GM23248 (cell line): ENCODE results near the gene MGAT5. TPM values are rescaled to one million over a fixed set of nuclear protein-coding genes. Genes with fewer than 3 reads are reported as not detected.

Source experiments
- DNase-seq: peaks from one replicate; pipeline ENCODE4 v3.0.0-alpha.2; 2015
- H2AFZ ChIP-seq: fragments of 200-600 bp; sonication (generic); 2 replicates; pipeline ENCODE4 v1.6.1; 2016; ENCODE audit warnings: antibody characterized with exemption
- H3F3A ChIP-seq: fragments of 200-600 bp; sonication (generic); 2 replicates; pipeline ENCODE4 v1.6.1; 2016; ENCODE audit warnings: mild to moderate bottlenecking, antibody characterized with exemption, mixed run types; ENCODE audit not compliant: insufficient read depth
- H3K27ac ChIP-seq: fragments of 200-600 bp; sonication (generic); 2 replicates; pipeline ENCODE4 v1.5.1; 2016; ENCODE audit warnings: mild to moderate bottlenecking
- H3K27me3 ChIP-seq: fragments of 200-600 bp; sonication (generic); replicated peaks from 2 replicates; pipeline ENCODE4 v1.6.1; 2016; ENCODE audit warnings: mild to moderate bottlenecking; ENCODE audit not compliant: insufficient read depth
- H3K36me3 ChIP-seq: fragments of 200-600 bp; sonication (generic); 2 replicates; pipeline ENCODE4 v1.6.1; 2016; ENCODE audit warnings: low read depth, mild to moderate bottlenecking
- H3K4me1 ChIP-seq: fragments of 200-600 bp; sonication (generic); 2 replicates; pipeline ENCODE4 v1.6.1; 2016; ENCODE audit warnings: mild to moderate bottlenecking; ENCODE audit not compliant: insufficient read depth
- H3K4me2 ChIP-seq: fragments of 200-600 bp; sonication (generic); one replicate; pipeline ENCODE4 v1.6.1; 2016; ENCODE audit warnings: mild to moderate bottlenecking; ENCODE audit not compliant: unreplicated experiment
- H3K4me3 ChIP-seq: fragments of 200-600 bp; sonication (generic); 2 replicates; pipeline ENCODE4 v1.5.1; 2016; ENCODE audit warnings: mild to moderate bottlenecking
- H3K79me2 ChIP-seq: fragments of 200-600 bp; sonication (generic); 2 replicates; pipeline ENCODE4 v1.6.1; 2016; ENCODE audit warnings: mild to moderate bottlenecking; ENCODE audit not compliant: insufficient read depth
- H3K9ac ChIP-seq: fragments of 200-600 bp; sonication (generic); 2 replicates; pipeline ENCODE4 v1.6.1; 2016; ENCODE audit warnings: mild to moderate bottlenecking
- H3K9me2 ChIP-seq: fragments of 200-600 bp; sonication (generic); 2 replicates; pipeline ENCODE4 v1.6.1; 2016; ENCODE audit warnings: mixed run types, mild to moderate bottlenecking, moderate library complexity; ENCODE audit not compliant: insufficient read depth
- H3K9me3 ChIP-seq: fragments of 200-600 bp; sonication (generic); one replicate; pipeline ENCODE4 v1.6.1; 2017; ENCODE audit warnings: low read depth
- H4K20me1 ChIP-seq: fragments of 200-600 bp; sonication (generic); 2 replicates; pipeline ENCODE4 v1.6.0; 2016; ENCODE audit not compliant: insufficient read depth
- EZH2 ChIP-seq: fragments of 200-600 bp; sonication (generic); IDR thresholded peaks from 2 replicates; pipeline ENCODE4 v1.6.1; 2018; ENCODE audit warnings: antibody characterized with exemption, mild to moderate bottlenecking; ENCODE audit not compliant: insufficient read depth, poor library complexity, severe bottlenecking
- EZH2phosphoT487 ChIP-seq: fragments of 200-600 bp; sonication (generic); IDR thresholded peaks from 2 replicates; pipeline ENCODE4 v1.6.1; 2018; ENCODE audit warnings: antibody characterized with exemption, moderate library complexity, mild to moderate bottlenecking, low read depth; ENCODE audit not compliant: insufficient read depth
- WGBS, 2 experiments: methylation state at CpG; one replicate each; pipeline ENCODE4 v1.1.6; 2015 to 2017; ENCODE audit warnings: low lambda C conversion rate in 2 of 2, low coverage in 1 of 2; ENCODE audit errors: missing lambda C conversion rate in 2 of 2; 5-methylcytosine and 5-hydroxymethylcytosine counted together
- in situ Hi-C: fragments of 300-500 bp; cut with MboI; formaldehyde crosslinking; loops from 2 replicates; pipeline ENCODE4 v1.15.0; 2020
- polyA plus RNA-seq: library from polyadenylated mRNA; unstranded; fragments of >200 nt; fragmentation: Nextera tagmentation; extraction: Ambion mirVana; gene quantifications from 2 replicates; pipeline ENCODE4 v1.2.1, GENCODE V29; 2016
- total RNA-seq: library from RNA; depleted of rRNA; stranded (reverse); fragments of >200 nt; shearing (Covaris generic); gene quantifications from 2 replicates; pipeline ENCODE4 v1.2.3, GENCODE V29; 2014

Gene MGAT5
- total and polyA plus RNA-seq, 2 experiments from 2014 or later: 1.8 to 15.9 TPM

DNA sequence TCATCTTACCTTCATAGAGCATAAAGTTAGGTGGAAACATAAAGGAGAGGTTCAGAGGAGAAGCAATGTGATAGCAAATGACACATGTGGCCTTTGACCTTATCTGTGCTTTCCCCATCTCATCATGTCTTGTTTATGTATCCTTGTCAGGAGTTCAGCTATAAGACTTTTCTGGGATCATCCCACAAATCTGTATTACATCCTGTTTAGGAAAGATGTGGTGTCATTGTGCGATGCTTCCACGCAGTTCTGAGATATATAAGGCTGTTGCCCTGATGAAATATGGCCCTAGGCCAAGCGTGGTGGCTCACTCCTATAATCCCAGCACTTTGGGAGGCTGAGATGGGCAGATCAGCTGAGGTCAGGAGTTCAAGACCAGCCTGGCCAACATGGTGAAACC is 15.5 kb upstream of the MGAT5 start:
- TF ChIP-seq EZH2phosphoT487 (no peak), EZH2 (no peak)
- Histone ChIP-seq H3K4me2 (no peak overlapping the region), H3K27me3 (no peaks in the 10 kb centered on the region), H3K9me2 (no peaks in the 10 kb centered on the region), H3K4me3 (no peak overlapping the region), H3K79me2 (peaks cover 22% of the 10 kb centered on the region), H3K4me1 (peaks cover 22% of the 10 kb centered on the region), H4K20me1 (no peaks in the 10 kb centered on the region), H3F3A (peaks cover 9% of the 10 kb centered on the region), H3K9me3 (no peaks in the 10 kb centered on the region), H3K27ac (no peak overlapping the region), H3K36me3 (no peaks in the 10 kb centered on the region), H2AFZ (no peak overlapping the region), H3K9ac (no peak overlapping the region)
- in situ Hi-C loops: loop anchor here (10.0 to 25.0 kb wide), 2 partner anchors 114 to 351 kb away; no protein-coding TSS in a partner anchor
- WGBS, 2 experiments: 76% methylated on average over 3 of the region's 3 CpGs
- no peak for DNase-seq

DNA sequence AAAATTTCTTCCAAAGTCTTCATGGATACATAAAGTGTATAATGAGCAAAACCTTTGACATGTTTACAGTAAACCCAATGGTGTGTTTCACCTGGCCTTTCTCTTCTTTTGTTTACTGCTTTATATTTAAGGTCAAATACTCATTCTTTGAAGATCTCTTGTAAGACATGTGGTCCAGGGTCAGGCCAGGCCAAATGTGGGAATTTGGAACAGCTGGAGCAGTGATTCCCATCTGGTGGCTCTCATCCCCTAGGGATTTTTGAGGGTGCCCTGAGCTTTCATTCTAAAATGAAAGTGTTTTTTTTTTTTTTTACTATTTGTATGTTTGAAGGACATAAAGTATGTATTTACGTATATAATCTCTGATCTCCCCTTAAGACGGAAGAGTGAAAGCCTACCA is 13.8 kb upstream of the MGAT5 start:
- Histone ChIP-seq H3K4me3 (no peak overlapping the region), H3K79me2 (peaks cover 20% of the 10 kb centered on the region), H3K27me3 (no peaks in the 10 kb centered on the region), H3K27ac (no peak overlapping the region), H2AFZ (no peak overlapping the region), H3K4me2 (no peak overlapping the region), H3K4me1 (peaks cover 21% of the 10 kb centered on the region), H3F3A (no peaks in the 10 kb centered on the region), H3K9ac (no peak overlapping the region), H4K20me1 (no peaks in the 10 kb centered on the region), H3K36me3 (no peaks in the 10 kb centered on the region), H3K9me2 (no peaks in the 10 kb centered on the region), H3K9me3 (no peaks in the 10 kb centered on the region)
- in situ Hi-C loops: loop anchor here (25.0 kb wide), 1 partner anchor 353 kb away; no protein-coding TSS in a partner anchor
- TF ChIP-seq EZH2 (no peak), EZH2phosphoT487 (no peak)
- no peak for DNase-seq
- WGBS, 2 experiments: 98 to 99% methylated on average over 2 of the region's 2 CpGs

DNA sequence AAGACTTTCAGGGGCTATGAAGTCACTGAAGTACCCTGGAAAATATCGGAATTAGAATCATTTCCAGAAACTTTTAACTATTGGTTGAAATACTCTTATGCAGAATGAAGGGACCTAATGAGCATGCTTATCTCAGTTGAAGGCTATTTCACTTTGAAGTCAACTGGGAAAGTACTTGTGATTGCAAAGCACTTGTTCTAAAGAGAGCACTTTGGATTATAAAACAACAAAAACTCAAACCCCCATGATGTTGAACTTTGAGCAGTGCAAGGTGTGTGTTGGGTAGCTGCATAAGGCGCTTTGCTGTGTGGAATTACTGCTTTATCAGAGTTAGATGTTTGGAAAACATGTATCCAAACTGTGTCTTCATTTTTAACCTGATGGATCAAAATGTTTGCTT is 12.0 kb upstream of the MGAT5 start:
- no peak for DNase-seq
- in situ Hi-C loops: loop anchor here (25.0 kb wide), 1 partner anchor 355 kb away; no protein-coding TSS in a partner anchor
- no peaks in the 10 kb centered on the region for H3K27me3 ChIP-seq
- no peak overlapping the region for H2AFZ ChIP-seq
- H3K4me1 ChIP-seq: 0 out of 2 replicates have a peak, but pooled peaks cover 6% of the 10 kb centered on the region
- H3K9me3 ChIP-seq: no peaks in the 10 kb centered on the region
- TF ChIP-seq EZH2: no peak
- no peak for TF ChIP-seq EZH2phosphoT487
- H3K9me2 ChIP-seq: no peaks in the 10 kb centered on the region
- H3K9ac ChIP-seq: no peak overlapping the region
- H3K27ac ChIP-seq: no peak overlapping the region
- no peaks in the 10 kb centered on the region for H4K20me1 ChIP-seq
- WGBS, 2 experiments: 92 to 95% methylated on average over 2 of the region's 2 CpGs
- H3K79me2 ChIP-seq: peaks cover 8% of the 10 kb centered on the region; the same call in 1 of the 2 replicates
- no peak overlapping the region for H3K4me2 ChIP-seq
- H3F3A ChIP-seq: no peaks in the 10 kb centered on the region
- H3K36me3 ChIP-seq: no peaks in the 10 kb centered on the region
- H3K4me3 ChIP-seq: no peak overlapping the region

DNA sequence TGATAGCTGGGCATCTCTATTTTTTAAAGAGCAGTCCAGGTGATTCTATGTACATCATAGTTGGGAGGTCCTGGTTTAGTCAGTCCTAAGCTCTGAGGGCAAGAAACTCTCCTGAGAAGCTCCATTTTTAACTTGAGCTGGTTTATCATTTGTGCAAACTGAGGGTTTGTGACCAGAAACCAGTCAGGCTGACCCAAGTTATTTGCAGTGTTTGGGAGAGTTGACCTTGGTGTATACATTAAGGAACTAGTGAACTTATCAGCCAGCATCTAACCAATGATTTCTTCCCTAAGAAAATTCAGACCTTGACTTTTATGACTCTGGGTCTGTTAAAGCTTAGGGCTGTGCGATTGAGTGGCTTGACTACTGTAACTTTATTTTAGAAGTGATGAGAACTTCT is 10.6 kb upstream of the MGAT5 start:
- Histone ChIP-seq H3K27ac (no peak overlapping the region), H3K9ac (no peak overlapping the region), H3K4me3 (no peak overlapping the region), H3K9me3 (no peaks in the 10 kb centered on the region), H3F3A (no peaks in the 10 kb centered on the region), H3K4me1 (0 out of 2 replicates have a peak, but pooled peaks cover 6% of the 10 kb centered on the region), H3K27me3 (no peaks in the 10 kb centered on the region), H3K36me3 (no peaks in the 10 kb centered on the region), H3K79me2 (peaks cover 10% of the 10 kb centered on the region; the same call in 1 of the 2 replicates), H3K9me2 (no peaks in the 10 kb centered on the region), H4K20me1 (no peaks in the 10 kb centered on the region), H2AFZ (no peak overlapping the region), H3K4me2 (no peak overlapping the region)
- in situ Hi-C loops: loop anchor here (25.0 kb wide), 1 partner anchor 356 kb away; no protein-coding TSS in a partner anchor
- no peak for DNase-seq
- WGBS, 2 experiments: 86 to 100% methylated on average over 1 of the region's 1 CpG
- TF ChIP-seq EZH2 (no peak), EZH2phosphoT487 (no peak)
